ENCODE measurements around the gene GDNF. TPM values are rescaled to one million over a fixed set of nuclear protein-coding genes. Genes with fewer than 3 reads are reported as not detected.

GDNF gene
- total RNA-seq, 1 experiment from 2014 or later: 0.85 TPM

DNA sequence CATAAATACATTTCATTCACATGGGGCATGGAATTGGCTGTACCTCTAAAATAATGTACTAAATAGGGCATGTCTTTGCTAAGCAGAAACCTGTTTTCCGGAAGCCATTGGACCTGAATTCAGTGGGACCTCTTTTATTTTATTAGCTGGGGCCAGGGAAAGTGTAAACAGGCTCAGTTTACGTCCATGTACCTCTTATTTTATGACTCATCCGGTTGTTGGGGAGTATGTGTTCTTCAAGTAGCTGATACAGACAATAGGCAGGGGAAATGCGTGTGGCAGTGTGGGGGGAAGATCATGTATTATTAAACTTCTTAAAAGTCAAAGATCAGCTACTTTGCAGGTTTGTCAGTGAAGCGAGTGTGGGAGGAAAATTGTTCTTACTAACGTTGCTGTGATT is 1.4 kb upstream of the GDNF start:
- H3F3A ChIP-seq (ENCODE audit: insufficient read depth, low read depth): no peaks in the 10 kb centered on the region
- ChIA-PET POLR2A (ENCODE audit: unreplicated experiment) (no interaction called here), CTCF (no interaction called here)
- BruUV-seq (replicated peaks): no TSS peak
- no peaks in the 10 kb centered on the region for H3K4me1 ChIP-seq (replicated peaks; ENCODE audit: insufficient read depth)
- no peaks in the 10 kb centered on the region for H3K79me2 ChIP-seq (ENCODE audit: low read depth)
- H3K4me3 ChIP-seq: no peak overlapping the region
- H3K27me3 ChIP-seq (ENCODE audit: insufficient read depth, low read depth): 0 out of 2 replicates have a peak, but pooled peaks cover 9% of the 10 kb centered on the region
- H3K36me3 ChIP-seq (ENCODE audit: low read depth): no peaks in the 10 kb centered on the region
- H3K4me2 ChIP-seq: no peak overlapping the region
- TF ChIP-seq EZH2 (IDR thresholded peaks at IDR 0.05; ENCODE audit: low read depth): no peak
- TF ChIP-seq, protein P1, sequence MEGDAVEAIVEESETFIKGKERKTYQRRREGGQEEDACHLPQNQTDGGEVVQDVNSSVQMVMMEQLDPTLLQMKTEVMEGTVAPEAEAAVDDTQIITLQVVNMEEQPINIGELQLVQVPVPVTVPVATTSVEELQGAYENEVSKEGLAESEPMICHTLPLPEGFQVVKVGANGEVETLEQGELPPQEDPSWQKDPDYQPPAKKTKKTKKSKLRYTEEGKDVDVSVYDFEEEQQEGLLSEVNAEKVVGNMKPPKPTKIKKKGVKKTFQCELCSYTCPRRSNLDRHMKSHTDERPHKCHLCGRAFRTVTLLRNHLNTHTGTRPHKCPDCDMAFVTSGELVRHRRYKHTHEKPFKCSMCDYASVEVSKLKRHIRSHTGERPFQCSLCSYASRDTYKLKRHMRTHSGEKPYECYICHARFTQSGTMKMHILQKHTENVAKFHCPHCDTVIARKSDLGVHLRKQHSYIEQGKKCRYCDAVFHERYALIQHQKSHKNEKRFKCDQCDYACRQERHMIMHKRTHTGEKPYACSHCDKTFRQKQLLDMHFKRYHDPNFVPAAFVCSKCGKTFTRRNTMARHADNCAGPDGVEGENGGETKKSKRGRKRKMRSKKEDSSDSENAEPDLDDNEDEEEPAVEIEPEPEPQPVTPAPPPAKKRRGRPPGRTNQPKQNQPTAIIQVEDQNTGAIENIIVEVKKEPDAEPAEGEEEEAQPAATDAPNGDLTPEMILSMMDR (conservative IDR thresholded peaks at IDR 0.05): no peak
- H3K9me3 ChIP-seq (ENCODE audit: insufficient read depth, low read depth): no peaks in the 10 kb centered on the region
- no peak for DNase-seq
- no peak overlapping the region for H3K27ac ChIP-seq
- no peak overlapping the region for H2AFZ ChIP-seq
- intact Hi-C loops (cut with micrococcal nuclease; ENCODE audit: unreplicated experiment): no loop called here
- H4K20me1 ChIP-seq (ENCODE audit: insufficient read depth): no peaks in the 10 kb centered on the region
- no peaks in the 10 kb centered on the region for H3K9me2 ChIP-seq (ENCODE audit: insufficient read depth)

DNA sequence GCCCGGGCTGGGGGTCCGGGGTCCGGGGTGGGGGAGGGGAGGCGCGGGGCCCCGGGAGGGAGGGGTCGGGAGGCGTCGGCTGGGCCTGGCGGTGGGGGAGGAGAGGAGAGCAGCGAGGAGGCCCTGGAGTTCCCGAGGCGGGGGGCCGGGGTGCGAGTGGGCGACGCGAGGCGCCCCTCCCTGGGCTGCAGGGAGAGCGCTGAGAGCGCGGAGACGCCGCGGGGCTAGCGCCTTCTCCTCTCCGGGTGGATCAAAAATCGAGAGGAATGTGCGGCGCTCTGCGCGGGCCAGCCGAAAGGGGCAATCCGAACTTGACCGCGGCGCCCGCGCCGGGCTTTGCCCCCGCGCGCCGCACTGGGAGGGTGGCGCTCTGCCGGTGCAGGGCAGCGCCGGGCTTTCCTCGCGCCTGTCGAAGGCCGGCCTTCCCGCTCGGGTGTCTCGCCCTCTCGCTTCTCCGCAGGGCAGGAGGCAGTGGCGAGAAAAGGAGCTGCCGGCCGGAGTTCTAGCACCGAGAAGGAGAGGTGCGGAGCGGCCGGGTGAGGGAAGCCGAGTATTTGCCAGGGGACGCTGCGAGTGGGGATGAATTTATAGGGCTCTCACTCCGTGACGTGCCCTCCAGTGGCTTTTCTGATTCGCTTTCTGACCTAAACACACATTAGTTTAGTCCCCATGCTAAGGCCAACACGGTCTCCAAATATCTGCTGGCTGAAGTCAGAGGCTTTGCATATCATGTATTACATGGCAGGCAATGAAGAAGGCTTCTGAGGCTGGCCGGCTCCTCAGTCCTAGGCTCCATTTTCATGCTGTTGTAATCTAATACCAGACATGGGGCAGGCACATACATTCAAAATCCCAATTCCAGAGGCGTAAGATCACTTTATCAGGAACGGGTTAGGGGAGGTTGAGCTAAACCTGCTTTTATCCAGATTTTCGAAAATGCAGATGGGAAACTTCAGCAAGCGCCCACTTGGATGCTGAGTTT is 503 bp upstream of the GDNF start:
- ChIA-PET POLR2A (ENCODE audit: unreplicated experiment) (no interaction called here), CTCF (no interaction called here)
- Histone ChIP-seq H2AFZ (no peak overlapping the region), H3K27me3 (ENCODE audit: insufficient read depth, low read depth) (0 out of 2 replicates have a peak, but pooled peaks cover 9% of the 10 kb centered on the region), H3K4me2 (no peak overlapping the region), H3K9me3 (ENCODE audit: insufficient read depth, low read depth) (no peaks in the 10 kb centered on the region), H3K4me3 (no peak overlapping the region), H3K9me2 (ENCODE audit: insufficient read depth) (no peaks in the 10 kb centered on the region), H3K36me3 (ENCODE audit: low read depth) (no peaks in the 10 kb centered on the region), H3K79me2 (ENCODE audit: low read depth) (no peaks in the 10 kb centered on the region), H3K4me1 (replicated peaks; ENCODE audit: insufficient read depth) (no peaks in the 10 kb centered on the region), H3F3A (ENCODE audit: insufficient read depth, low read depth) (no peaks in the 10 kb centered on the region), H4K20me1 (ENCODE audit: insufficient read depth) (no peaks in the 10 kb centered on the region), H3K27ac (no peak overlapping the region)
- no peak for TF ChIP-seq EZH2 (IDR thresholded peaks at IDR 0.05; ENCODE audit: low read depth)
- TF ChIP-seq, protein P1 (conservative IDR thresholded peaks at IDR 0.05): no peak
- DNase-seq: no peak
- intact Hi-C loops (cut with micrococcal nuclease; ENCODE audit: unreplicated experiment): no loop called here
- no TSS peak for BruUV-seq (replicated peaks)

DNA sequence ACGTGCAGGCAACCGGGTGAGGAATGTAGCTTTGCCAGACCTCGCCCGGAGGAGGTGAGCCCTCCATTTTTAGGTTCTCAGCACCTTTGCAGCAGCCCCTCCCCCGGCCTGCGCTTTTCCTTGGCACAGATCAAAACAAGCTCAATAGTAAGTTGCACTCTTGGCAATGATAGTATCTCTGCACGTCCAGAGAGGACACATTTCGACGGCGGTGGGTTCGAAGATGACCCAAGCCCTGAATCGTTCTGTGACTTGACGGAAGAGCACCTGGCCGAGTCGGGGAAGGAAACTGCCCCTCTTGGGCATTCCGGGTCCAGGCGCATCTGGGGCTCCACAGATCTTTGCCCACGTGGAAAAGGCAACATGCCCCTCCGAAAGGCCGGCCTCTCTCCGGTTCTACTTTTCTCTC is 904 bp downstream of the GDNF start:
- TF ChIP-seq EZH2 (IDR thresholded peaks at IDR 0.05; ENCODE audit: low read depth): no peak
- TF ChIP-seq, protein P1 (conservative IDR thresholded peaks at IDR 0.05): no peak
- intact Hi-C loops (cut with micrococcal nuclease; ENCODE audit: unreplicated experiment): no loop called here
- Histone ChIP-seq H2AFZ (no peak overlapping the region), H3K4me1 (replicated peaks; ENCODE audit: insufficient read depth) (no peaks in the 10 kb centered on the region), H3K27ac (no peak overlapping the region), H3K4me3 (no peak overlapping the region), H3F3A (ENCODE audit: insufficient read depth, low read depth) (no peaks in the 10 kb centered on the region), H4K20me1 (ENCODE audit: insufficient read depth) (no peaks in the 10 kb centered on the region), H3K79me2 (ENCODE audit: low read depth) (no peaks in the 10 kb centered on the region), H3K27me3 (ENCODE audit: insufficient read depth, low read depth) (0 out of 2 replicates have a peak, but pooled peaks cover 9% of the 10 kb centered on the region), H3K4me2 (no peak overlapping the region), H3K36me3 (ENCODE audit: low read depth) (no peaks in the 10 kb centered on the region), H3K9me3 (ENCODE audit: insufficient read depth, low read depth) (no peaks in the 10 kb centered on the region), H3K9me2 (ENCODE audit: insufficient read depth) (no peaks in the 10 kb centered on the region)
- POLR2A ChIA-PET (ENCODE audit: unreplicated experiment): no interaction called here
- CTCF ChIA-PET: interaction anchor here (0.6 kb wide), 2 partner anchors 128 to 356 kb away, joined by 3 read pairs; no protein-coding TSS in a partner anchor
- BruUV-seq (replicated peaks): no TSS peak
- no peak for DNase-seq
